Lower lobe of right lung (tissue), 2 donors: Measurements from ENCODE around the gene KCNG1. TPM values are rescaled to one million over a fixed set of nuclear protein-coding genes. Genes with fewer than 3 reads are reported as not detected.

Experiments used
- ATAC-seq, 2 donors: fragments of 200-7000 bp; cut with Tn5 transposase; one replicate each; pipeline ENCODE4 v1.9.1; 2020 to 2022; ENCODE audit warnings: mild to moderate bottlenecking in 2 of 2, moderate library complexity in 2 of 2
- DNase-seq: peaks from one replicate; pipeline ENCODE4 v3.0.0-alpha.2; 2020
- H3K27ac ChIP-seq: fragments of 200-600 bp; one replicate; pipeline ENCODE4 v1.8.0; 2022
- H3K27me3 ChIP-seq: fragments of 200-600 bp; one replicate; pipeline ENCODE4 v1.8.0; 2022; ENCODE audit warnings: low read depth
- H3K36me3 ChIP-seq: fragments of 200-600 bp; one replicate; pipeline ENCODE4 v1.8.0; 2022; ENCODE audit warnings: mild to moderate bottlenecking
- H3K4me1 ChIP-seq: fragments of 200-600 bp; one replicate; pipeline ENCODE4 v1.8.0; 2022
- H3K4me3 ChIP-seq: fragments of 200-600 bp; one replicate; pipeline ENCODE4 v1.8.0; 2022; ENCODE audit warnings: mild to moderate bottlenecking
- H3K9me3 ChIP-seq: fragments of 200-600 bp; one replicate; pipeline ENCODE4 v1.8.0; 2022
- CTCF ChIP-seq: fragments of 200-600 bp; IDR thresholded peaks from one replicate; pipeline ENCODE4 v1.8.0; 2022; ENCODE audit warnings: antibody characterized with exemption, mild to moderate bottlenecking
- intact Hi-C: fragments of 100-400 bp; cut with DNase I; formaldehyde crosslinking; loops from one replicate; pipeline ENCODE4 v1.11.0; 2022
- total RNA-seq: library from RNA; stranded (reverse); fragmentation: NEBNext Ultra II Directional; extraction: Animal tissue kit (Norgen Biotek cat#: 25700); gene quantifications from one replicate; pipeline ENCODE4 v1.2.1, GENCODE V29; 2021
- donor health status: DM: no; HTN: yes; CAD: no; lungs with severe emphysema.

The KCNG1 gene
- total RNA-seq, 1 donor from 2014 or later, result not detected

- intact Hi-C loops, result no loop called here
- TF ChIP-seq CTCF, result no peak
- H3K27ac ChIP-seq, result no peak overlapping the region
- no peaks in the 10 kb centered on the region for H3K4me1 ChIP-seq
- H3K9me3 ChIP-seq, result no peaks in the 10 kb centered on the region
- peaks cover 22% of the 10 kb centered on the region for H3K27me3 ChIP-seq
- no peak overlapping the region for H3K4me3 ChIP-seq
- ATAC-seq (no peak), DNase-seq (no peak)
- no peaks in the 10 kb centered on the region for H3K36me3 ChIP-seq
These were observed 31.8 kb downstream of the KCNG1 start for GRCh38 chr20:50991076-50991475.

- peak; percentile 91 for TF ChIP-seq CTCF
- Histone ChIP-seq H3K27me3 (peaks cover 36% of the 10 kb centered on the region), H3K4me1 (no peaks in the 10 kb centered on the region), H3K36me3 (no peaks in the 10 kb centered on the region), H3K9me3 (no peaks in the 10 kb centered on the region), H3K27ac (no peak overlapping the region), H3K4me3 (no peak overlapping the region)
- DNase-seq (no peak), ATAC-seq (peak; percentile 93 to 94)
- intact Hi-C loops, result loop anchor here (10.0 kb wide), 1 partner anchor 317 kb away; no protein-coding TSS in a partner anchor
These were observed 35.3 kb downstream of the KCNG1 start for GRCh38 chr20:50987493-50988210.

- H3K4me3 ChIP-seq, result no peak overlapping the region
- H3K27me3 ChIP-seq, result peaks cover 44% of the 10 kb centered on the region
- intact Hi-C loops, result loop anchor here (10.0 kb wide), 1 partner anchor 321 kb away; no protein-coding TSS in a partner anchor
- no peak for TF ChIP-seq CTCF
- ATAC-seq (no peak), DNase-seq (no peak)
- no peaks in the 10 kb centered on the region for H3K36me3 ChIP-seq
- H3K27ac ChIP-seq, result no peak overlapping the region
- peaks cover 8% of the 10 kb centered on the region for H3K4me1 ChIP-seq
- H3K9me3 ChIP-seq, result no peaks in the 10 kb centered on the region
These were observed 39.6 kb downstream of the KCNG1 start for GRCh38 chr20:50983321-50983720.

GRCh38 chr20:50982363-50982762 lies 40.5 kb downstream of the KCNG1 start:
- H3K4me3 ChIP-seq, result no peak overlapping the region
- intact Hi-C loops, result loop anchor here (10.0 kb wide), 1 partner anchor 322 kb away; no protein-coding TSS in a partner anchor
- H3K4me1 ChIP-seq, result peaks cover 8% of the 10 kb centered on the region
- DNase-seq, result peak; percentile 49
- peaks cover 51% of the 10 kb centered on the region for H3K27me3 ChIP-seq
- TF ChIP-seq CTCF, result no peak
- no peak overlapping the region for H3K27ac ChIP-seq
- peak; percentile 62 to 74 for ATAC-seq
- H3K36me3 ChIP-seq, result no peaks in the 10 kb centered on the region
- H3K9me3 ChIP-seq, result no peaks in the 10 kb centered on the region

GRCh38 chr20:50981714-50982048 lies 41.2 kb downstream of the KCNG1 start:
- H3K9me3 ChIP-seq, result no peaks in the 10 kb centered on the region
- TF ChIP-seq CTCF, result no peak
- DNase-seq (no peak), ATAC-seq (no peak)
- intact Hi-C loops, result loop anchor here (10.0 kb wide), 1 partner anchor 323 kb away; no protein-coding TSS in a partner anchor
- no peaks in the 10 kb centered on the region for H3K36me3 ChIP-seq
- no peak overlapping the region for H3K4me3 ChIP-seq
- H3K27me3 ChIP-seq, result peaks cover 48% of the 10 kb centered on the region
- no peak overlapping the region for H3K27ac ChIP-seq
- peaks cover 8% of the 10 kb centered on the region for H3K4me1 ChIP-seq
